Right lobe of liver (tissue), 4 donors: ENCODE data around the gene CEACAM5.

ENCODE experiments used
- CTCF ChIP-seq, 4 donors: fragments of 200-600 bp in 3 of 4; fragments of 450-650 bp in 1 of 4; IDR thresholded peaks; one replicate each; pipeline versions ENCODE4 v1.5.1 to v1.8.0; 2016 to 2022; ENCODE audit warnings: antibody characterized with exemption in 4 of 4, mild to moderate bottlenecking in 2 of 4
- POLR2A ChIP-seq: fragments of 450-650 bp; IDR thresholded peaks from one replicate; pipeline ENCODE4 v1.6.1; 2017; ENCODE audit warnings: antibody characterized with exemption, mild to moderate bottlenecking
- donor health status: DM: no; HTN: no; CAD: no.
- donor health status: DM: no; HTN: no; CAD: no.
- donor health status: DM: no; HTN: yes; CAD: no.

- TF ChIP-seq CTCF (IDR thresholded peaks at IDR 0.05) (peak; percentile 39 to 72 (median 66)), POLR2A (no peak)
Measured at GRCh38 chr19:41753936-41754529, 45.6 kb downstream of the CEACAM5 start.
